Medulla oblongata (tissue), 1 donor: ENCODE measurements around the gene TMEM9.

Experiments
- DNase-seq: peaks from one replicate; pipeline ENCODE4 v3.0.0-alpha.2; 2015; ENCODE audit errors: extremely low spot score

Gene TMEM9

DNA sequence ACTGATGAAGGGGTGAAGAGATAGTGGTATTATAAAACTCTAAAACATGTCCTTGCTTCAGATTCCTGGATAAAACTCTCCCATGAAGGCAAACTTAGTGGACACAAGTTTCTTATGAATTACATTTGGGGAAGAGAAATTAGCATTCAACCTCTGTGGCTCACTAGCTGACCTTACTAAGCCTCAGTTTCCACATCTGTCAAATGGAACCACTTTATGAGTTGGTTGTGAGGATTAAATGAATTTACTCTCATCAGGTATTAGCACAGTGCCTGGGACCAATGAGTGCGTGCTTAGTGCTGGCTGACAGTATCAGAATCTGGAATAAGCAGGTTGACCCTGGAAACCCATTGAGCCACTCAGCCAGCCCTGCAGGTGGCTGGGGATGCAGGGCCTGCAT lies 44.6 kb downstream of the TMEM9 start:
- no peak for DNase-seq

DNA sequence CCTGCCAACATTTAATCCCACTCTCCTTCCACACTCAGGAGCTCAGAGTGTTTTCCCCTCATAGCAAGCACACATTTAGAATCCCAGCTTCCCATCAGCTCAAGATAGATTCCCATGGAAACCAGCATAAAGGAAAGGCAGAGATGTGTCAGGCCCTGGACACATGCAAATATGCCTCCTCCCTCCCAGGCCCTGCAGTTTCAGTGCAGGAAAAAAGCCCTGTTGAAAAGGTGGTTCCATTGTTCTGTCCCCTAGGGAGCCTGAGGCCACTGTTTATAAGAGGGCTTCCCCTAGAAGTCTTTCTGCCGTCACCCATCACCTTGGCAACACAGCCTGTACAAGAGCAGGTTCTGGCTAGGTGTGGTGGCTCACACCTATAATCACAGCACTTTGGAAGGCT lies 45.7 kb downstream of the TMEM9 start:
- DNase-seq = no peak

DNA sequence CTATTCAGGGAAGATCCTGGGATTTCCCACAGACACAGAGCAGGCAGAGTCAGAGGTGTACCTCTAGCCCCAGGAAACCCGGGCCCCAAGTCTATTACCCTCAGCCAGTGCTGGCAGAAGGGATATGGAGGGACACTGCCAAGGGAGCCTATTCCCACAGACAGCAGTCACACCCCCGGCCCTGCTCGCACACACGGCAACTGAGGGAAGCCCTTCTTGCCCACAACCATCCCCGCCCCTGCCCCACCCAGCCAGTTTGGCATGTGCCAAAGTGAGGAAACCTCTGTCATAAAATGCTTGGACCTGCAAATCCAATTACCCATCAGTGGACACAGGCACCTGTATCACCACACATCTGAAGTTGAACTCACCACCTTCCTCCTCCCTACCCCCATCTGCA lies 48.6 kb downstream of the TMEM9 start:
- DNase-seq = no peak

DNA sequence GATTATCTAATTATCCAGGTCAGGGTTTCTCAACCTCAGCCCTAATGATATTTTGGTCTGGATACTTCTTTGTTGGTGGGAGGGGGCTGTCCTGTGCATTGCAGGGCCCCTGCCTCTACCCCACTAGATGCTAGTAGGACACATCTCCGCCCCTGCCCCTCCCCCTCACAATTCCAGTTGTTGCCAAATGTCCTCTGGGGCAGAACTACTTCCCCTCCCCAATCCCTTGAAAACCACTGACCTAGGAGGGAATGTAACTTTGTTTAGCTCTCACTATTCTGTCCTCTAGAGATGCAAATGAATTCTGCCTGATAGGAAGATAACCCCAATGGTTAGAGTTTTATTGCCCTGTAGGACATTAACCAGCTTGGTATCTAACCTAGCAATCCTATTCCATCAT lies 50.1 kb downstream of the TMEM9 start:
- DNase-seq = no peak

DNA sequence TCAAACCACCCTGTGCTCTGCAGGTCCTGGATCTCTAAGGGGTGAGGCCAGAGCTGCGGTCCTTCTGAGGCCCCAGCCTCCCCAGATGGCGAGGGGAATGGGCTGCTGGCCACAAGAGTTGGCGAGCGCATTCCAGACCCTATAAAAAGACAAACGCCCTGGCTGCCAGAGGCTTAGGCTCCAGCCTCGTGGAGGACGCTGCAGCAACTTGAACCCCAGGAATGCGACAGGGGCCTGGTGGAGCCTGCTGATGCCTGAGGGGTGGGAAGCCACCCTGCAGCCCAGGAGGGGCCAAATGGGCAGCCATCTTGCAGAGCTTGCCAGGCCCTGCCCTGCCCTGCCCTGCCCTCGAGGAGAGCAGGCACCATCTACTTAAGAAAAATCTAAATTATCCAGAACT lies 50.6 kb downstream of the TMEM9 start:
- no peak for DNase-seq

DNA sequence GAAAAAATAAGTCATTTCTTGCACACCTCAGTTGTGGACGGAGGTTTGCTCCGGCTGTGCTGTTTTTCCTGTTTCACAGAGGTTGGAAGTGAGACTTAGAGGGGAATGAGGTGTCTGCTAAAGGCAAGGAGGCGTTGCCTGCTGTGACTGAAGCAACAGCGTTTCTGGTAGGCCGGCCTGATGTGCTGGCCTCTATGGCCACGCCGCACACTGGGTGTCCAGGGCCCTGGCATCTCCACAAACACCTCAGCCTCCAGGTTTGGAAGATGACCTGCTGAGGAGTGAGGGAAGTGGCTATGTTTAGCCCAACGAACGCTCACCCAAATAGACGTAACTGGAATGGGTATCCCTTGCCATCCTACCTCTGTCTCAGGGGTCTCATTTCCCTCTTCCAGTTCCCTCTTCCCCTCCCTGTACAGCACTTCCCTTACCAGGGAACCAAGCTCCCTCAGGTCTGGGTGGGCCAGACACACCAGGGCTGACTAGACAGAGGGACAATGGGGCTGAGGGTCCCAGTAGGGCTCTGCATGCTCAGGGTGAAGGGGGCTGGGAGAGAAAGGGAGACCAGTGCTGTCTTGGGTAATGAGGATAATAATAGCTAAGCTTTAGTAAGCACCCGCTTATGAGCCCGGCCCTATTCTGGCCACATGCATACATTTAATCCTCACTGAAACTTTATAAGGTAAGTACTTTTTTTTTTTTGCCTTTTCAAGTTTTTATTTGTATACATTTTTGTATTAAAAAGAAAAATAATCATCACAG lies 53.9 kb downstream of the TMEM9 start:
- DNase-seq = no peak

DNA sequence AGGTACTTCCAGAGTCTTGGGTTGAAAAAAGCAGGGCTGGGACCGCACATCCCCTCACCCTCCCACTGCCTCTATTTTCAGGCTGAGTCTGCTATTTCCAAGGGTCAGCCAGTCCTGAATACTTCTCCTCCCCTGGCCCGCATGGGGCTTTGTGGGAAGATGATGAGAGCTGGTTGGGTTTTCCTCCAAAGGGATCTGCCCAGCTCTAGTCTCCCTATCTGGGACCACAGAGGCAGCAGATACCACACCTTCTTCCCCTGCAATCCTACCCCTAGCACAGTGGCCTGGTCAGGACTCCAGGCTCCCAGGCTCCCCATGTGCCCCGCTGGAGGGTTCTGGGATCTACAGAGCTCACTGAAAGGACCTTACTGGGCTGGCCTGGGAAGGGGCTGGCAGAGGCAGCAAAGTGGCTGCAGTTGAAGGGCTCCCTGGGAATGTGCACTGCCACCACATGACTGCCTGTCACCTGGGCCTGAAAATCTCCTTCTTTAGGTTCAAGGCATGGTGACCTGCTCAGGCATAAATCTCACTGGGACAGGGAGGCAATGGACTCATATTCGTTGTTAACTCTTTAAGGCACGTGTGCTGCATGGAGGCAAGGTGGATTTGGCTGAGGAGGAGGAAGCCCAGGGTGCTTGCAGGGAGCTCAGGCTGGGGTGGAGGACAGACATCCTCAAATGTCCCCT lies 55.1 kb downstream of the TMEM9 start:
- DNase-seq = no peak

DNA sequence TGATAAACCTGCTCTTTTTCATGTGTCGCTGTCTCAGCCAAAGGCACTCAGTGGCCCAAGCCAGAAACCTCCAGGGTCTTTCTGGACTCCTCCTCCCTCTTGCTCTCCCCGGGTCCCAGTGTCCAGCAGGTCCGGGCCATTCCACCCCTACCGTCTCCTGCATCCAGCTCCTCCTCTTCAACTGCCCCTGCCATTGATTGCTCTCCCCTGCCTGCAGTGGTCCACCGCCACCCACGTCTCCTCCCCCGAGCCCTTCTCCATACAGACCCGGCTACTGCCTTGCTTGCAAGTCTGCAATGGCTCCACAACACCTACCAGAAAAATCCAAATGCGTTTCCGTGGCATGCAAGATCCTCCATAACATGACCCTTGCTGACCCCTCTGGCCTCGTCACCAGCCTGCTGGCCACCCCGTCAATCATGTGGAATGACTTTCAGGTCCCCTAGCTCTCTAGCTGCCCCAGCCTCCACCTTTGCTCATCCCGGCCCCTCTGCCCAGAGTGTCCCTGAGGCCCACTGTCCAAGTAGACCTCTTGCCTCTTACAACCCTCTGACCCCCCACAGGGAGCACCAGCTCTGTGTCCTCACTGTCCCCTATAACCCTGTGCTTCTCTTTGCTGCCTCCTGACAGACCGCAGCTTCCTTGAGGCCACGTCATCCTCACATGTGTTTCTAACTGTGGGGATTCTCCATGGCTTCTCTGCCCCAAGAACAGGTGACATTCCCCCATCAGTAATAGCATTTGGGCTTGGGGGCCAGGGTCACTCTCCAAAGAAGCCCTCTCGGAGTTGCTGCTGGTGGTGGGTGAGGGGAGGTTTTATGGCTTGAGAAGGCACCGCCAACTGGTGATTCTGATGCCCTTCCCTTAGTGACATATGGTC lies 57.1 kb downstream of the TMEM9 start:
- DNase-seq = no peak

DNA sequence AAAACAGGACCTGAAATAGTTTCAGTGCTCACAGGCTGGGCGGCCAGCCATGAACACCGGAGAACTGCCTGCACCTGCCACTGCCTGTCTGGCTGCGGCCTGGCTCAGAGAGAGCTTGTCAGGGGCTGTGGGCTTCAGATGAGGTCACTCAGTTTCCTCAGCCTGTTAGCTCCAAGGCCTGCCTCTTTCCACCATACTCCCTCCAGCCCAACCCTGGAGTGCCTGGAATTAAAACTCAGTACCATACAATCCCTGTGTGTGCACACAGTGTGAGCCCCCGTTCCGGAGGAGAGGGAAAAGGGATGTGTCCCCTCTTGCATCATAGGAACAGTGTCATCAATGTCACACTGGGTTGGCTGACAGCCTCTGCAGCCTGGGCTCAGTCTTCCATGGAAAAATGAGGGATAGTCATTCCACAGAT lies 58.2 kb downstream of the TMEM9 start:
- DNase-seq = peak; percentile 2

DNA sequence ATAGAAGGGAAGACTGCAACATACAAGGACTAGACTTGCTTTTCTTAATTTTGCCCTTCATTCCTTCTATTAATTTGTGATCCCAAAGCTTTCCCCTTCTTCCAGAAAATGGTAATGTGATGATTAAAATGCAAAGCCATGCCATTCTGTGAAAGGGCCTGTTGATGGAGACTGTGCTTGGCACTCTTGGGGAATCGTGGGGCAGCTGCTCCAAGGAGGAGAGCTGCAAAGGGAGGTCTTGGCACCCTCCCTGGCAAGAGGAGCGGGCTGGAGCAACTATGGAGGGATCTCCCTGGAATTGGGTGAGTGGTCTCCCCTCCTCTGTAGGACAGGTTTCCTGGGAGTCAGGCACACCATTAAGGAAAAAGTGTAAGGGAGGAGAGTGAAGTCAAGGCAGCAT lies 58.7 kb downstream of the TMEM9 start:
- DNase-seq = peak; percentile 48

DNA sequence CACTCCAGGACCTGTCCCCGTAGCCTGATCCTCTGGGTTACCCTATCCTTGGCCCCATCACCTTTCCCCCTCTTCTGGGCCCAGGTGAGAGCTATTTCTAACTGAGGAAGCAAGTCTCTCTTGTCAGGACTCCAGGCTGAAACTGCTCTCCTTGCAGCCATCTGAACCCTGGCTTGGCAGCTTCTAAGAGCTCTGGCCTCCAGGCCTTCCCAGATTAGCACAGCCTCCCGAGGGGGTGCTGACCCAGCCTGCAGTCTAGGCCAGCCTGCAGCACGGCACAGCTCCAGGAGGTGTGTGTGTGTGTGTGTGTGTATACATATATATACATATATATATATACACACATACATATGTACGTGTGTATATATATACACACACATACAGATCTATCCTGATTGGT lies 59.4 kb downstream of the TMEM9 start:
- DNase-seq = no peak

DNA sequence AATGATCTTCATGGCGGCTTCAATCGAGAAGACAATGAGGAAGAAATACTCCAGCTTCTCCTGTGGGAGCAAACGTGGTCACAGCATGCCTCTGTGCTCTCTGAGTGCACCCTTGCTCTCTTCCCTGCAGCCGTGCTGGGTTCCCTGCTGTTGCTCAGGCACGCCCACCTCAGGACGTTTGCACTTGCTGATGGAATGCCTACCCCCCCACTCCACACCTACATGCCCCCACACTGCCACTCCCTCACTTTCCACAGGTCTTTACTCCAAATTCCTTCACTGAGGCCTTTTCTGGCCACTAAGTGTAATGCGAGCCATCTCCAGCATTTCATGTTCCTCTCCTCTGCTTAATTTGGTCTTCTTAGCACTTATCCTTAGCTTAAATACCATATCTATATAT lies 60.3 kb downstream of the TMEM9 start:
- no peak for DNase-seq

DNA sequence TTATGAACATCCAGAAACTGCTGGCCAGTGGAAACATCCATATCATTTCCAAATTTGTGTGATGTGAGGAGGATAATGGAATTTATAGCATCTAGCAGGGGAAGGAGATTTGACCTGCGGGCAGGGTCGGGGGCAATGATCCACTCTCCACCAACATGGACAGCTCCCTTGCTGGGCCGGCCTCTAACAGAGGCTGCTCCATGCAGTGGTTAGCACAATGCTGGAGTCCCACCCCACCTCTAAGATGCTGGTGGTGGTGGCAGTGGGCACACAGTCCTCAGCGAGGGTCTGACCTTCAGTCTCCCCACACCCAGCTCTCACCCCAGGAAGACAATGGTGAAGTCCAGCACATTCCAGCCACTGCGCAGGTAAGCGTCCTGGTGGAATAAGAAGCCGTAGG lies 60.7 kb downstream of the TMEM9 start:
- no peak for DNase-seq

DNA sequence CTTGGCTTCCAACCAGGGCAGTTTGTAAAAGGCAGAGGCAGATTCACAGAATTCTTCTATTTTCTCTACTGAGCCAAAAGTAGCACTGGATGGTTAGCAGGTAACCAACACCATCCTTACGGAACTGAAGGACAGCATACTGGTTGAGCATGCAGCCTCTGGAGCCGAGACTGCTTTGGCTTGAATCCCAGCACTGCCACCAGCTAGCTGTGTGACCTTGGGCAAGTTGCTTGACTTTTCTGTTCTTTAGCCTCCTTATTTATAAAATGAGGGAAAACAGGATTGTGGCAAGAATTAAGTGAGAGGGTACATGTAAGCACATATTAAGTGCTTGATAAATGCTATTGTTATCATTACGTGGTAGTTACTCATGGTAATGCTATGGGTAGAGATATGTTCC lies 61.5 kb downstream of the TMEM9 start:
- DNase-seq = no peak

DNA sequence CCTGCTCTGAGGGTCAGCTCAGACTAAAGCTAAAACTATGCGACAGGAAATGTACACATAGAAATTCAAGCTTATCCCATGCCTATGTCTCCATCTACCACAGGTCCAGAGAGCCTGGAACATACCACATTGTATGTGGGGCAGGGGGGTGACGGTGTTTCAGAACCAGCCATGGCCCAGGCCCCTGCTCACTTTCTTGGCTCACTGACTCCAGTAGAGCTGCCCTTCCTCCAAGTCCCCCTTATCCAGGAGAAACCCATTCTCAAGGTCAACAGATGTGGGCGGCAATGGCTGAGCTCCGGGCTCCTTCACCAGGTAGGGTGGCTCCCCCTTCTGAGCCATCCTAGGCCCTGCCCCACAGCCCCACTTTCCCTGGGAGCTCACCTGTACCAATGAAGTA lies 63.0 kb downstream of the TMEM9 start:
- no peak for DNase-seq

DNA sequence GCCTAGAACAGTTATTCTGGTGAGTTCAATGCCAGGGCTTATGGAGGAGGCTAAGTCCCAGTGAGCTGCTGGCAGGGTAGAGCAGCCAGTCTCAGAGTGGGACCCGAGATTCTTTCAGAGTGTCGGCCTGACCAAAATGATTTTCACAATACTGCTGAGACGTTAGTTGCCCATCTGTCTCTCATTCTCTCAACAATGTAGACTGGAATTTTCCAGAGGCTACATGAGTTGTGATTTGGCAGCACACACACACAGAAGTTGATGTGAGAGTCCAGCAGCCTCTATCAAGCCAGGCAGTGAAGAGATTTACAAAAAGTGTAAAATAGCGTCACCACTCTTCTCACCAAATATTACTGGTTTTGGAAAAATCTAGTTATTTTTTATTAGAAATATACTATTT lies 63.7 kb downstream of the TMEM9 start:
- DNase-seq = no peak

DNA sequence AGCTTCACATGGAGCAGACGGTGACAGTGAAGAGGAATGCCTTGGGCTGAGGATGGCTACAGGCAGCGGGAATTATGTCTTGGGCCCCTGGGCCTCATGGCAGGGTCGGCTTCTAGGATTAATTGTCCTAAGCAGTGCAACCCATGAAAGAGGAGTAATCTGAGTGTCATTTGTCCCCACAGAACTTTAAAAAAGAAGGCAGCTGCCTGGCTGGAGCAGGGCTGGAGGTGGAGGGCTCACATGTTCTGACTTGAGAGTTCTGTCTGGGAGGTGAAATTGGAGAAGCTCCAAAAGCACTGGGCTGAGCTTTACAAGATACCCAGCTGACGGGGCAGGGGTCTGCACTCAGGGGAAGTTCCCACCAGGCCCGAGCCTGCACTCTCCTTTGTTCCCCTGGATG lies 64.7 kb downstream of the TMEM9 start:
- no peak for DNase-seq

DNA sequence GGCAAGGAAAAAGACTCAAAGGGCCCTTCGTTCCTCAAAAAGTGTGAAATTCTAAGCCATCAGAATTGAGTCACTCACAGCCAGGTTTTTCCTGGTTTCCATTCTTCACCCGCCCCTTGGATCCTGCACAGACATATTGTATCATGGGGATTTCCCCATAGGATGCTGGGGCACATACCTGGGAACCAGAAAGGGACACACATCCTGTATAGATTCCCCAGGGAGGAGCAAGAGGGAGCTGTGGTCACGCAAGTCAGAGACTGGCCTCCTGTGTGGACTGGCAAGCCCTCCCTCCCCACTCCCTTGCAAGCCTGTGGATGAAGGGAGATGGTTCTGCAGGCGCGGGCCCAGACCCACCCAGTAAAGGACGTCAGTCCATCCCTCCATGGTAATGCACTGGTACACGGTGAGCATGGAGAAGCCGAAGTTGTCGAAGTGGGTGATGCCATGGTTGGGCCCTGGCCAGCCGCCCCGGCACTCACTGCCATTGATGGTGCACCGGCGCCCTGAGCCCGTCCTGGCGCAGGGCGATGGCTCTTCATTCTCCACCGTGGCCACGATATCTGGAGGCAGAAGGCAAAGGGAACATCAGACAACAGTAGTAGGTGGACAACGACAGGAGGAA lies 65.3 kb downstream of the TMEM9 start:
- no peak for DNase-seq

DNA sequence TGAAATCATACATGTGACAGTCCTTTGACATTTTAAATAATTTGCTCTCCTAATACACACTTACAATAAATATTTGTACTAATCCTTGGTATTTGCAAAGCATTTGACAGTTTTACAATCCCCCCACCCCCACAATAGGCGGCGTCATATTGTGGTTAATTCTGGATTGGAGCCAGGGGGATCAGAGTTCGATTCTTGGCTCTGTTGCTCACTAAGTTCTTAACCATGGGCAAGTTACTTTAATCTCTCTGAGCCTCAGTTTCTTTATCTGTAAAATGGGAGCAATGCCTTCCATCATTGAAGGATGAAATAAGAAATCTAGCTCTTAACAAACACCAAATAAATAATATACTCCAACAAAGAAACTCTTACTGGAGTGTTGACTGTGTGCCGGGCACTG lies 65.9 kb downstream of the TMEM9 start:
- DNase-seq = no peak

DNA sequence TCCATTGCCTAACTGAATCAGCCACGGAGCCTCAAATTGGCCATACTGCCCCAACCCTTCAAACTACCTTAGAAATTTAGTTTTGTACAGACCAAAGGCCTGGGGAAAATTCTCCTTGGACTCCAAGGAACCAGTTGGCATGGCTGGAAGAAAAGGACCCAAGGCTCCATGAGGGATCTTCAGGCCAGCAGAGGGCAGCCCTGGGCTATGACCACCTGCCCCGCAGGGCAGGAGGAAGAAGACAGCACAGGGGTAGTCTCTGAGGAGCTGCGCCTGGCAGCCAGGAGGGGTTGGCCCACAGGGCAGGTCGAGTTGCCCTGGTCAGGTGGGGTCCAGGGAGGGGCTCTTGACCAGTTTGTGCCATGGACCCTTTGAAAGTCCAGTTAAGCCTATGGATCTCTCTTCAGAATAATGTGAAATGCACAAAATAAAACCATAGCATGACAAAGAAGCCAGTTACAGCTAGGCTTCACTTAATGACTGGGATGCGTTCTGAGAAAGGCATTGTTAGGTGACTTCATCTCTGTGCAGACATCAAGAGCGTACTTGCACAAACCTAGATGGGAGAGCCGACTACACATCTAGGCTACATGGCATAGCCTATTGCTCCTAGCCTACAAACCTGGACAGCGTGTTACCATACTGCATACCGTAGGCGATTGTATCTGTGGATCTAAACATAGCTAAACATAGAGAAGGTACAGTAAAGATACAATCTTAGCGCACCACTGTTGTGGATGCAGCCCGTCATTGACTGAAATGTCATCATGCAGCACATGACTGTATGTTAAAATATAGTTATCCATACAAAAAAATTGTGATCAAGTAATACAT lies 68.2 kb downstream of the TMEM9 start:
- DNase-seq = peak; percentile 72
